Right hindlimb (tissue), 1 donor: ENCODE data around the gene PDRG1.
A peak's percentile ranks its signal among the peaks of the same experiment; 100 is the strongest.
"Not testable (repeated sequence)": the region's sequence is repeated elsewhere in the genome, so short reads cannot be mapped to it uniquely, and the experiment has no call there.

Source experiments
- DNase-seq: peaks from one replicate; pipeline ENCODE4 v3.0.0-alpha.2; 2018

PDRG1 gene

DNA sequence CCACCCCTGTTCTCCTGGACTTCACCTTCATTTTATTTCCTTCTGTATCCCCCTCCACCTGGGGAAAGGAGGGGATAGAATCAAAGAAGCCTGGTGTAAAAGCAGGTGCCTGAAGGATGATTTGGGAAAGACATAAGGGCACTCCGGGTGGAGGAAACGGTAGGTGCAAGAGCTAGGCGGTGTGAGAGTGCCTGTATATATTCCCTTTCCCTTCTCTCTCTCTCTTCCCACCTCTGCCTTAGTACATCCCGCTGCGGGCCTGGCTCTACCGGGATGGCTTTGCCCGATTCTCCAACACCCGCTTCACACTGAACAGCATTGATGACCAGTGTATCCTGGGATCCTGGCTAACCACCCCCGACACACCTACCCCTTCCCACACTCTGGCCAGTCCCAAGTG lies 26.2 kb downstream of the PDRG1 start:
- DNase-seq, result no peak

DNA sequence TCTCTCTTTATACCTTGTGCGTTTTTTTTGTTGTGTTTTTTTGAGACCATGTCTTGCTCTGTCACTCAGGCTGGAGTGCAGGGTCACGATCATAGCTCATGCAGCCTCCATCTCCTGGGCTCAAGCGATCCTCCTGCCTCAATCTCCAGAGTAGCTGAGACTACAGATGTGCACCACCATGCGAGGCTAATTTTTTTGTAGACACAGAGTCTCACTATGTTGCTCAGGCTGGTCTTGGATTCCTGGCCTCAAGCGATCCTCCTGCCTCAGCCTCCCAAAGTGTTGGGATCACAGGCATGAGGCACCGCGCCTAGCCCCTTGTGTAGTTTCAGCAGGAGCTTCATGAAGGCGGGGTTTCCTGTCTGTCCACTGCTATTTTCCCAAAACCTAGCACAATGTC lies 27.3 kb downstream of the PDRG1 start:
- DNase-seq, result no peak

- peak; percentile 27 for DNase-seq
Measured at GRCh38 chr20:31923388-31924331, 28.2 kb downstream of the PDRG1 start.

DNA sequence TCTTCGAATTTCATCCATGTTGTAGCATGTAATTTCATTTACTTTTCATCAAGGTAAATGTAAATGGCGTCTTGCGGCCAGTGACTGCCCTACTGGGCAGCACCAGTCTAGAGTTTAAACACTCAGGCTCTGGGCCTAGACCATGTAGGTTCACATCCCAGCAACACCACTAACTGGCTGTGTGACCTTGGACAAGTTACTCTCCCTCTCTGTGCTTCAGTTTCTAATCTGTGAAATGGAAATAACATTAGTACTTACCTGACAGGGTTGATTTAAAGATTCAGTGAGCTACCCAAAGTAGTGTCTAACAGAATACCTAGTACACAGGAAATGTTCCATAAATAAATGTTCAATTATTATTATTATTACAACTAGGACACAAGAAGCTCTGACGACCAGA lies 29.3 kb downstream of the PDRG1 start:
- no peak for DNase-seq

DNA sequence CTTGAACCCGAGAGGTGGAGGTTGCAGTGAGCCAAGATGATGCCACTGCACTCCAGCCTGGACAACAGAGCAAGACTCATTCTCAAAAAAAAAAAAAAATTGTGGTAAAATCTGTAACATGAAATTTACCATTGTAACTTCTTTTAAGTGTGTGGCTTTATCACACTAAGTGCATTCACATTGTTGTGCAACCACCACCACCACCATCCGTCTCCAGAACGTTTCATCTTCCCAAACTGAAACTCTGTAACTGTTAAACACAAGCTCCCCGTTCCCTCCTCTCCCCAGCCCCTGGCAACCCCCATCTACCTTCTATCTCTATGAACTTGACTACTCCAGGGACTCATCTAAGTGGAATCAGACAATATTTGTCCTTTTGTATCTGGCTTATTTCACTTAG lies 29.7 kb downstream of the PDRG1 start:
- DNase-seq, result no peak

DNA sequence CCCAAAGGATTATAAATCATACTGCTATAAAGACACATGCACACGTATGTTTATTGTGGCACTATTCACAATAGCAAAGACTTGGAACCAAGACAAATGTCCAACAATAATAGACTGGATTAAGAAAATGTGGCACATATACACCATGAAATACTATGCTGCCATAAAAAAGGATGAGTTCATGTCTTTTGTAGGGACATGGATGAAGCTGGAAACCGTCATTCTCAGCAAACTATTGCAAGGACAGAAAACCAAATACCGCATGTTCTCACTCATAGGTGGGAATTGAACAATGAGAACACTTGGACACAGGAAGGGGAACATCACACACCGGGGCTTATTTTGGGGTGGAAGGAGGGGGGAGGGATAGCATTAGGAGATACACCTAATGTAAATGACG lies 30.4 kb downstream of the PDRG1 start:
- not testable (repeated sequence) for DNase-seq

GRCh38 chr20:31920275-31920855 lies 31.5 kb downstream of the PDRG1 start:
- no peak for DNase-seq

GRCh38 chr20:31919410-31920155 lies 32.3 kb downstream of the PDRG1 start:
- no peak for DNase-seq

- no peak for DNase-seq
Measured at GRCh38 chr20:31918466-31919105, 33.3 kb downstream of the PDRG1 start.

DNA sequence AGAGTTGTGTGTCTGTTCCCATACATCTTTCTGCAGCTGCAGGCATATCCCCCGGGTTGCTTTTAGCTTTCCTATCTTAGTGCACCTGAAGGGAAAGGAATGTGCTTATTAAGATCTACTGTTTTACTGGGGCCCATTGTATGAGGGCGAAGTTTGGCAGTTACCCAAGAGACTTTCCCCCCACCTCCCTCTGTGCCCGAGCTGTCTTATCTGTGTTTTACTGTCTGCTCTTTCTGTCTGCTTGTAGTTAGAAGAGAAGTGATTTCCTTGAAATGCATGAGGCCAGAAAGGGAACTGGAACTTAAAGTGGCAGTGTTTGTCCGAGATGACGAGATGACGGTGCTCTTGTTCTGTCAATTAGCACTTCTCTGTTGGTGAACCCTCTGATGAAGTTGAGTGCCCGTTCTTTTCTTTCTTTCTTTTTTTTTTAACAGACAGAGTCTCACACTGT lies 33.9 kb downstream of the PDRG1 start:
- DNase-seq, result not testable (repeated sequence)

GRCh38 chr20:31916708-31917107 lies 35.1 kb downstream of the PDRG1 start:
- no peak for DNase-seq

DNA sequence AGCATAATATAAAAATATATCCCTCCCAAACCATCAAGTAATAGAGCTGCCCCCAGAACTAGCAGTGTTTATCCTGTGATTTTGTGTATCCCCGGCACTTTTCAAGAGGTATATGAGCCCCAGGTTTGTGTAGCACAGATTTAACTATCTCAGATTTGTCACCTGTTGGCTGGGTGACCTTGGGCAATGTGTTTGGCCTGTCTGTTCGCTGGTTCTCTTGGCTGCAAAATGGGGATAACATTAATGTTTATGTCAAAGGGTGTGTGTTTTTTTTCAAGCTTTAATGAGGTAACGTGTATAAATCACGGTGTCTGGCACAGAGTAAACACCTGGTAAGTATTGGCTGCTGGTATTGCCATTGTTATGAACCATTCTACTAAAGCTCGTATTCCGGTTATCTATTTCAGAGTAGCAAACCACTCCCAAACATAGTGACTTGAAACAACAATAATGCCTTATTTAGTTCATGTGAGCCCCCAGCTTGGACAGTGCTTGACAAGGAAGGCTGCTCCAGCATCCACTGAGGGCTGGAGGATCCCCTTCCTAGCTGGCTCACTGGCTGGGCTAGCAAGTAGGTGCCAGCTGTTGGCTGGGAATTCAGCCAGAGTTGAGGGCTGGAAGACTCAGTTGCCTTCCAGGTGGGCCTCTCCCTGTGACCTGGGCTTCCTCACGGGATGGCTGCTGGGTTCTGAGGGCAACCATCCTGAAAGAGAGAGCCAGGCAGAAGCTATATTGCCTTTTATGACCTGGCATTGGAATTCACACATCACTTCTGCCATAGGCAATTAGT lies 36.2 kb downstream of the PDRG1 start:
- no peak for DNase-seq

- no peak for DNase-seq
Measured at GRCh38 chr20:31914170-31914569, 37.7 kb downstream of the PDRG1 start.

- no peak for DNase-seq
Measured at GRCh38 chr20:31913431-31914157, 38.3 kb downstream of the PDRG1 start.

- no peak for DNase-seq
Measured at GRCh38 chr20:31910071-31910803, 41.6 kb downstream of the PDRG1 start.

GRCh38 chr20:31909253-31910070 lies 42.4 kb downstream of the PDRG1 start:
- DNase-seq, result no peak

DNA sequence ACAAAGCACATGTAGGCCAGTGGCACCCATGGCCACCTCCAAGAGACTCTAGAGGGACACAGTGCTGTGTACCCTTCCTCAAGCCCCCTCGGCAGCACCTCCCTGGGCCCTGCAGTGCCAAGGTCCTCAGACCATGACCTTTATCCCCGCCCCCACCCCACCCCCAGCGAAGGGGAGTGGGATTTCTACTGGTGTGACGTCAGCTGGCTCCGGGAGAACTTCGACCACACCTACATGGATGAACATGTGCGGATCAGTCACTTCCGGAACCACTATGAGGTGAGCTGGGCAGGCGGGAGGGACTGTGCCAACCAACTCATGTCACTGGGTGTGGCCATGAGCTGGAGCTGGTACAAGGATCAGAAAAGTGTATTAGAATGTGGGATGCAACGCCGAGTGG lies 43.4 kb downstream of the PDRG1 start:
- DNase-seq, result no peak

DNA sequence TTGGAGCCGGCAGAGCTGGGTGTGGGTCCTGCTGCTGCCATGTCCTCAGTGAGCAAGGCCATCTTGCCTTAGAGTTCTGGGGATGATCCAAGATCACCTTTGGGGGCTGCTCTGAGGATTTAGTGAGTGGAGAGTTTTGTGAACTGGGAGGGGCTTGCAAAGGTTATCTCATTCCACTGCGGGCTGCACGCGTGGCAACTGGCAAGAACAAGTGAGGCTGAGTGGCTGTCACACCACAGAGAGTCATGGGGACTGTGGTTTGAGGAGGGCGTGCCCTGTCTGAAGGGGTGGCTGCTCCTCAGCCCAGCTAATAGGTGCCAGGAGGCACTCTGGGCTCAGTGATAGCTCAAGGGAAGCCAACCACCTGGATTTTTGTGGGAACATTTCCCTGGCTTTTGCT lies 43.8 kb downstream of the PDRG1 start:
- DNase-seq, result no peak

DNA sequence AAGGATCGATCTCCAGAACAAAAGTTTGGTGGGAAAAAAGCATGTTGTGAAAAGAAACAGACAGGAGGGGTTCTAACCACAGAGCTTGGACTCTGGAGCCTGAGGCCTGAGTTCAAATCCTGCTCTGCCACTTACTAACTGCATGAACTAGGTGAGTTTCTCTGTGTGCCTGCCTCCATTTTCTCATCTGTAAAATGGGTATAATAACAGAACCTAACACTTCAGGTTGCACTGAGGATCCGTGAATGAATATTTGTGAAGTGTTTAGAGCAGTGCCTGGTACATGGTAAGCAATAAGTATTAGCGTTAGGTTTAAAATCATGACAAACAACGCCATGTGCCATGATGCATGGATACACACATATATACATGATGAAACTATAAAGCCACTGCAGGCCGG lies 44.8 kb downstream of the PDRG1 start:
- no peak for DNase-seq

DNA sequence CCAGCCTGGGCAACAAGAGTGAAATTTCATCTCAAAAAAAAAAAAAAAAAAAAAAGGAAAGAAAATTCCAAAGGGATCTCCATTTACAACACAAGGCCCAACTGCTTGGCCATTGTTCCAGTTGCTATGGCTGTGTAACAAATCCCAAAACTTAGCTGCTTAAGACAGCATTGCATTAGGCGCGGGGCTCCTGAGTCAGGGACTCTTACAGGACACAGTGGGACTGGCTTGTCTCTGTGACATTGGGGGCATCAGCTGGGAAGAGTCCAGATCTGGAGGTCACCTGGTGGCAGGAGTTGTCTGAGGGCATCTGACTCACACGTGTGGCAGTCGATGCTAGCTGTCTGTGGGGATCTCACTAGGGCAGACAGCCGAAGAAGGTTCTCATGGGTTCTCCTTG lies 45.8 kb downstream of the PDRG1 start:
- no peak for DNase-seq
